Measurements from ENCODE around the gene GAB2.

DNA sequence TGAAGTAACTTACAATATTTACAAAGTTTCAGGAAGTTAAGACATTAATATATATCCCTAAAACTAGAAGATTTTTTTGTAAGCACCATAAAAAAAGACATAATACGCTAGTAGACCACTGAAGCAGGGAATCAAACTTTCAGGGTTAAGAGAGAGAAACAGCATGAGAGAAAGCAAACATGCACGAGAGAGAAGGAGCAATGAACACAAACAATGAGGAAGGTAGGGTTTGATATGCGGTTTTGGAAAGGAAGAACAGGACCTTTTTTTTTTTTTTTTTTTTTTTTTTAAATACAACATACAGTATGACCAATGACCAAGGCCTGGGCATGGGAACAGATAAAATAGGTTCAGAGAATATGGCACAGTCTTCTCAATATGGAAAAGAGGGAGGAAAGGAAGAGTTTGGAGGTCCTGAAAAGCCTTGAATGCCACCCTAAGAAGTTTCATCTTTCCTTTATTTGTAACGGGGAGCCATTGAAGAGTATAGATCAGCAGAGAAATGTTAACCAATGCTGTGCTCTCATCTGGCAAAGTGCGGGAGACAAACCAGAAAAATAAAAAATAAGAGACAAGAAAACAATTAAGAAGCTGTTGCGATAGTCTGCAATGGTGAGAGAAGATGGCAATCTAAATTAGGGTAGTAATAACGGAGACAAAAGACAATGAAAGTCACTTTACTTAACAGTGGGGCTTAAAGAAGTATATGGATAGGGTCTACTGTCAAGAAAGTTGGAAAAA lies 127.9 kb downstream of the GAB2 start:
- TF ChIP-seq, protein P1, sequence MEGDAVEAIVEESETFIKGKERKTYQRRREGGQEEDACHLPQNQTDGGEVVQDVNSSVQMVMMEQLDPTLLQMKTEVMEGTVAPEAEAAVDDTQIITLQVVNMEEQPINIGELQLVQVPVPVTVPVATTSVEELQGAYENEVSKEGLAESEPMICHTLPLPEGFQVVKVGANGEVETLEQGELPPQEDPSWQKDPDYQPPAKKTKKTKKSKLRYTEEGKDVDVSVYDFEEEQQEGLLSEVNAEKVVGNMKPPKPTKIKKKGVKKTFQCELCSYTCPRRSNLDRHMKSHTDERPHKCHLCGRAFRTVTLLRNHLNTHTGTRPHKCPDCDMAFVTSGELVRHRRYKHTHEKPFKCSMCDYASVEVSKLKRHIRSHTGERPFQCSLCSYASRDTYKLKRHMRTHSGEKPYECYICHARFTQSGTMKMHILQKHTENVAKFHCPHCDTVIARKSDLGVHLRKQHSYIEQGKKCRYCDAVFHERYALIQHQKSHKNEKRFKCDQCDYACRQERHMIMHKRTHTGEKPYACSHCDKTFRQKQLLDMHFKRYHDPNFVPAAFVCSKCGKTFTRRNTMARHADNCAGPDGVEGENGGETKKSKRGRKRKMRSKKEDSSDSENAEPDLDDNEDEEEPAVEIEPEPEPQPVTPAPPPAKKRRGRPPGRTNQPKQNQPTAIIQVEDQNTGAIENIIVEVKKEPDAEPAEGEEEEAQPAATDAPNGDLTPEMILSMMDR (IDR thresholded peaks at IDR 0.05; ENCODE audit: poor library complexity), result no peak
- TF ChIP-seq EZH2 (IDR thresholded peaks at IDR 0.05; ENCODE audit: borderline replicate concordance) (no peak), EZH2phosphoT487 (IDR thresholded peaks at IDR 0.05; ENCODE audit: low read depth, severe bottlenecking, unreplicated experiment) (no peak)

Data from hepatocyte (in vitro differentiated cells).